Cardiac fibroblast (primary cell): ENCODE measurements around the gene ZNF804A.
A peak's percentile ranks its signal among the peaks of the same experiment; 100 is the strongest.

Source experiments
- DNase-seq, 2 donors: peaks; one replicate each; pipeline versions ENCODE4 v3.0.0 to v3.0.0-alpha.2; 2010; ENCODE audit warnings: low read depth in 2 of 2
- H3K4me3 ChIP-seq, 2 donors: replicated peaks in 1 of 2; 1 replicate in 1 of 2; 2 replicates in 1 of 2; pipeline ENCODE4 v1.5.1; 2011; ENCODE audit warnings: low read depth in 2 of 2, low read length in 2 of 2, mild to moderate bottlenecking in 2 of 2, moderate library complexity in 1 of 2
- TF ChIP-seq, protein P1 (sequence below): IDR thresholded peaks from one replicate; pipeline ENCODE4 v1.5.1; 2011; ENCODE audit warnings: low read depth, mild to moderate bottlenecking, low read length, inconsistent platforms

The ZNF804A gene

DNA sequence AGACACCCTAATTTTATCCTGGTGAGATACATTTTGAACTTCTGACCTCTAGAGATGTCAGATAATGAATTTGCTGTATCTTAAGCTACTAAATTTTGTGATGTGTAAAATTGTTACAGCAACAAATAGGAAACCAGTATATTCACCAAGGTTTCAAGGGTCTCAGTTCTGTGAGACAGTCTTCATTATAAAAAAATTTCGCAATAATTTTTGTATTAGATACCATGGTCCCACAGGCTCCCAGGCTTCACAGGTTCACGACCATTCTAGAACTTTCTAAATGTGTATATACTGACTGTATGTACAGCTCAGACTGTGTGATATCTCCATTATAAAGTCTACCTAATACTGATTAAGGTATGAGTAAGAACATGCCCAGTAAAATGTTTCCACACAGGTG is 181.4 kb downstream of the ZNF804A start:
- no peak for DNase-seq
- no peak overlapping the region for H3K4me3 ChIP-seq
- TF ChIP-seq, protein P1, sequence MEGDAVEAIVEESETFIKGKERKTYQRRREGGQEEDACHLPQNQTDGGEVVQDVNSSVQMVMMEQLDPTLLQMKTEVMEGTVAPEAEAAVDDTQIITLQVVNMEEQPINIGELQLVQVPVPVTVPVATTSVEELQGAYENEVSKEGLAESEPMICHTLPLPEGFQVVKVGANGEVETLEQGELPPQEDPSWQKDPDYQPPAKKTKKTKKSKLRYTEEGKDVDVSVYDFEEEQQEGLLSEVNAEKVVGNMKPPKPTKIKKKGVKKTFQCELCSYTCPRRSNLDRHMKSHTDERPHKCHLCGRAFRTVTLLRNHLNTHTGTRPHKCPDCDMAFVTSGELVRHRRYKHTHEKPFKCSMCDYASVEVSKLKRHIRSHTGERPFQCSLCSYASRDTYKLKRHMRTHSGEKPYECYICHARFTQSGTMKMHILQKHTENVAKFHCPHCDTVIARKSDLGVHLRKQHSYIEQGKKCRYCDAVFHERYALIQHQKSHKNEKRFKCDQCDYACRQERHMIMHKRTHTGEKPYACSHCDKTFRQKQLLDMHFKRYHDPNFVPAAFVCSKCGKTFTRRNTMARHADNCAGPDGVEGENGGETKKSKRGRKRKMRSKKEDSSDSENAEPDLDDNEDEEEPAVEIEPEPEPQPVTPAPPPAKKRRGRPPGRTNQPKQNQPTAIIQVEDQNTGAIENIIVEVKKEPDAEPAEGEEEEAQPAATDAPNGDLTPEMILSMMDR, result no peak

- TF ChIP-seq, protein P1, result no peak
- no peak overlapping the region for H3K4me3 ChIP-seq
- no peak for DNase-seq
Observed at GRCh38 chr2:184780384-184780783, 182.1 kb downstream of the ZNF804A start.

GRCh38 chr2:184780944-184781343 is 182.6 kb downstream of the ZNF804A start:
- no peak overlapping the region for H3K4me3 ChIP-seq
- DNase-seq, result peak; percentile 13 to 20

DNA sequence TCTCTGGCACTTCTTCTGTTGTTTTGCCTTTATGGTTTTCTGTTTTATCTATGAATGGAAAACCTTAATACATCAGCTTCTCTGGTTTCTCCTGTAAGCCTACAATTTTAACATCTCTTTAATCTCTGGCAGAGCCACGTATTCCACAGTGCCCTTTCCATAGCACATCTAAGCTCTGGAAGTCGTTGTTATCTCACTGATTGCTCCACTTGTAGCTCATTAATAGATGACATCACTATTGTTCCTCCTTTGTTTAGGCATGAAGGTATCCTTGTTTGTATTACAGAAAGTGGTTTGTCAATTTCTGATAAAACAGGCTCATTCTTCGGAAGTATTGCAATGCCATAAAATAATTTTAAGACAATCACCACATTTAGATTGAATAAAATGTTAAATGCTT is 185.2 kb downstream of the ZNF804A start:
- no peak for DNase-seq
- TF ChIP-seq, protein P1, result no peak

More at GRCh38 chr2:184780944-184781343, 182.6 kb downstream of the ZNF804A start:
- TF ChIP-seq, protein P1, result no peak

GRCh38 chr2:184793176-184793575 is 194.8 kb downstream of the ZNF804A start:
- H3K4me3 ChIP-seq, result no peak overlapping the region
- TF ChIP-seq, protein P1, result no peak
- peak in 1 of 2 donors; percentile 8 for DNase-seq

More for the DNA sequence above, 185.2 kb downstream of the ZNF804A start:
- no peak overlapping the region for H3K4me3 ChIP-seq

DNA sequence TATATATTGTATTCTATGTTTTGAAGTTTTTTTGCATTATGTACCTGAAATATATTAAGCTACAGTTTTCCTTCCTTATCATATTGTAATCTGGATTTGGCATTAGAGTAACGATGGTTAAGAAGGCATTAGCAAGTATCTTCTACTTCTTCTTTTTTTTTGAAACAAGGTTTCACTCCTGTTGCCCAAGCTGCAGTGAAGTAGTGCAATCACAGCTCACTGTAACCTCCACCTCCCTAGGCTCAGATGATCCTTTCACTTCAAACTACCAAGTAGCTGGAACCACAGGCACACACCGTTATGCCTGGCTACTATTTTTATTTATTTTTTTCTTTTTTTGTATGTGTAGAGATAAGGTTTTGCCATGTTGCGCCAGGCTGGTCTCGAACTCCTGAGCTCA is 201.1 kb downstream of the ZNF804A start:
- TF ChIP-seq, protein P1, result no peak
- no peak overlapping the region for H3K4me3 ChIP-seq

DNA sequence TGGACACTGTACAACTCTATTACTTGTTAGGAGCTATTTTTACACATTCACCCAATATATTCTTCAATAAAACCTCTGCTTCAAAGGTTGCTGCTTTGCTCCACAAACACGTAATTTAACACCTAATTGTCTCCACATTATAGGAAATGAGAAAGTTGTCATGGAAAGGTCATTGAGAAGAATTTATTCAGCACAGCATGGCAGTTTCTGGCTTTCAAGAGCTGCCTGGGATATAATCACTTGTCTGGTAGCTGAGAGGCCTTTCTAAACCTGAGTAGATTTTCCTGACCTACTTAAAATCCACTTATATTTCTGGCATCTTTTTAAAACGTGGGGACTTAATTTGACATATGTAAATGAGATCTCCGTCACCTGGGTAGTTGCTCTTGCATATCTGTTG is 216.1 kb downstream of the ZNF804A start:
- TF ChIP-seq, protein P1, result no peak
- no peak for DNase-seq
- no peak overlapping the region for H3K4me3 ChIP-seq

More for the DNA sequence above, 201.1 kb downstream of the ZNF804A start:
- no peak for DNase-seq
